Fibroblast of upper back skin (primary cell): ENCODE results near the gene METRN.
"Not testable (repeated sequence)": the region's sequence is repeated elsewhere in the genome, so short reads cannot be mapped to it uniquely, and the experiment has no call there.

Experiments
- DNase-seq: peaks from one replicate; pipeline ENCODE4 v3.0.0-alpha.2; 2013

Gene METRN

GRCh38 chr16:739560-740458 lies 24.9 kb downstream of the METRN start:
- DNase-seq: no peak

- DNase-seq: no peak
These were observed 25.5 kb downstream of the METRN start for GRCh38 chr16:740459-740763.

GRCh38 chr16:740764-741505 lies 26.0 kb downstream of the METRN start, which contains the start of gene CIAO3:
TSS of gene CIAO3 (minus strand) at chr16:740997. CDS start at chr16:740985, 12 bp downstream.
- peak; percentile 86 for DNase-seq

- DNase-seq: no peak
These were observed 27.2 kb downstream of the METRN start for GRCh38 chr16:741986-742629.

GRCh38 chr16:742894-743293 lies 28.0 kb downstream of the METRN start:
- not testable (repeated sequence) for DNase-seq

- DNase-seq: no peak
These were observed 29.0 kb downstream of the METRN start for GRCh38 chr16:743794-744500.

GRCh38 chr16:745739-746138 lies 30.8 kb downstream of the METRN start:
- no peak for DNase-seq

- no peak for DNase-seq
These were observed 31.7 kb downstream of the METRN start for GRCh38 chr16:746637-747036.

GRCh38 chr16:747978-748746 lies 33.2 kb downstream of the METRN start:
- no peak for DNase-seq

- DNase-seq: peak; percentile 80
These were observed 34.1 kb downstream of the METRN start for GRCh38 chr16:749010-749409.

- no peak for DNase-seq
These were observed 35.6 kb downstream of the METRN start for GRCh38 chr16:750485-750884.

GRCh38 chr16:751152-752006 lies 36.5 kb downstream of the METRN start:
- DNase-seq: no peak

GRCh38 chr16:752007-752312 lies 37.0 kb downstream of the METRN start:
- DNase-seq: no peak

GRCh38 chr16:754121-754607 lies 39.2 kb downstream of the METRN start:
- DNase-seq: not testable (repeated sequence)

GRCh38 chr16:754656-755055 lies 39.7 kb downstream of the METRN start:
- DNase-seq: no peak

GRCh38 chr16:756428-756827 lies 41.5 kb downstream of the METRN start:
- DNase-seq: no peak

- no peak for DNase-seq
These were observed 44.4 kb downstream of the METRN start for GRCh38 chr16:759110-759910.

- no peak for DNase-seq
These were observed 45.1 kb downstream of the METRN start for GRCh38 chr16:760065-760464.

GRCh38 chr16:760545-761343 lies 45.8 kb downstream of the METRN start, which contains the start of gene MSLN:
TSS of gene MSLN (plus strand) at chr16:760734. CDS start at chr16:762681, 1,947 bp downstream.
- no peak for DNase-seq
